ENCODE results near the gene COL15A1. TPM values are rescaled to one million over a fixed set of nuclear protein-coding genes. Genes with fewer than 3 reads are reported as not detected.

COL15A1 gene
- total and polyA plus RNA-seq, 2 of the 8 experiments (the other 6 are each of a cell fraction or from before 2014, with no cell fraction given): 0.12 to 0.15 TPM

- Histone ChIP-seq H3K9ac (replicated peaks in 1 of 4; ENCODE audit: extremely low read depth in 1 of 4, low read depth in 3 of 4, low read length in 3 of 4) (no peak overlapping the region), H2BK20ac (ENCODE audit: low read length) (no peak overlapping the region), H3K14ac (ENCODE audit: insufficient read length) (no peak overlapping the region), H2BK5ac (ENCODE audit: low read depth, low read length) (no peak overlapping the region), H3K4me3 (ENCODE audit: extremely low read depth in 1 of 4, insufficient read depth in 2 of 4, low read depth in 3 of 4, low read length in 4 of 4) (no peak overlapping the region), H3K9me3 (ENCODE audit: insufficient read depth in 2 of 2, low read depth in 1 of 2, low read length in 1 of 2) (no peaks in the 10 kb centered on the region), H2BK120ac (replicated peaks; ENCODE audit: low read depth, low read length) (no peak overlapping the region), H3K27me3 (replicated peaks in 1 of 4; ENCODE audit: control insufficient read depth in 3 of 4, extremely low read depth in 1 of 4, insufficient read depth in 3 of 4, low read length in 3 of 4) (no peaks in the 10 kb centered on the region), H2AK5ac (ENCODE audit: low read depth, low read length) (no peak overlapping the region), H3K4ac (replicated peaks; ENCODE audit: insufficient read length, low read depth, low read length) (no peak overlapping the region), H3K56ac (replicated peaks; ENCODE audit: insufficient read length, low read depth, low read length) (no peak overlapping the region), H4K20me1 (replicated peaks in 1 of 2; ENCODE audit: control insufficient read depth in 1 of 2, insufficient read depth in 2 of 2, low read length in 2 of 2) (no peaks in the 10 kb centered on the region), H4K5ac (ENCODE audit: insufficient read length, low read depth, low read length) (no peak overlapping the region), H2AFZ (ENCODE audit: low read length) (peak overlapping the region; percentile 32; the same call in 1 of the 2 replicates), H3K18ac (ENCODE audit: extremely low read depth, low read length) (no peak overlapping the region), H3K79me2 (ENCODE audit: control insufficient read depth in 1 of 2, insufficient read depth in 2 of 2, low read length in 2 of 2) (no peaks in the 10 kb centered on the region), H3K4me2 (ENCODE audit: insufficient read depth in 1 of 2, low read depth in 2 of 2, low read length in 2 of 2) (no peak overlapping the region), H3K79me1 (ENCODE audit: low read depth, low read length) (no peaks in the 10 kb centered on the region), H2BK12ac (ENCODE audit: low read depth, low read length) (no peak overlapping the region), H2BK15ac (ENCODE audit: low read length) (no peak overlapping the region), H3K36me3 (ENCODE audit: control insufficient read depth in 2 of 4, insufficient read depth in 4 of 4, low read length in 3 of 4) (no peaks in the 10 kb centered on the region), H3K23me2 (ENCODE audit: low read depth, low read length) (no peaks in the 10 kb centered on the region), H3K27ac (ENCODE audit: low read depth, low read length) (no peak overlapping the region), H4K91ac (replicated peaks; ENCODE audit: insufficient read length, low read length) (no peak overlapping the region), H3K4me1 (replicated peaks in 1 of 4; ENCODE audit: control insufficient read depth in 3 of 4, insufficient read depth in 4 of 4, low read length in 3 of 4) (peaks cover 0 to 3% (median 0%) of the 10 kb centered on the region in 4 experiments; a peak in 1 of 7 replicates), H3K23ac (ENCODE audit: insufficient read length) (no peak overlapping the region), H4K8ac (ENCODE audit: extremely low read depth, insufficient read depth, low read length) (no peak overlapping the region)
- TF ChIP-seq KDM5A (IDR thresholded peaks at IDR 0.05; ENCODE audit: low read length) (no peak), HDAC6 (IDR thresholded peaks at IDR 0.05; ENCODE audit: low read depth, low read length) (no peak)
- WGBS, 2 experiments (ENCODE audit: extremely low coverage in 1 of 2, insufficient coverage in 1 of 2, insufficient read length in 1 of 2, insufficient replicate concordance in 2 of 2, low coverage in 1 of 2, low lambda C conversion rate in 2 of 2, missing lambda C conversion rate in 1 of 2): 88% methylated on average over 9 of the region's 9 CpGs; no CpG with 5 or more reads in 1 of the 2 experiments
- POLR2A ChIA-PET (ENCODE audit: partially characterized antibody): no interaction called here
- CTCF ChIA-PET (ENCODE audit: partially characterized antibody): interaction anchor here (0.8 to 1.1 kb wide), 3 partner anchors 11 to 66 kb away, joined by 3 read pairs; no protein-coding TSS in a partner anchor
- no peak for FAIRE-seq
- DNase-seq (ENCODE audit: low read depth in 1 of 2, low spot score in 2 of 2): no peak
Observed at GRCh38 chr9:98930792-98931191, 12.9 kb upstream of the COL15A1 start.

Data from H1 (cell line).